ENCODE results near the gene MEGF11.
A peak's percentile ranks its signal among the peaks of the same experiment; 100 is the strongest.
"Not testable (repeated sequence)": the region's sequence is repeated elsewhere in the genome, so short reads cannot be mapped to it uniquely, and the experiment has no call there.

Gene MEGF11

DNA sequence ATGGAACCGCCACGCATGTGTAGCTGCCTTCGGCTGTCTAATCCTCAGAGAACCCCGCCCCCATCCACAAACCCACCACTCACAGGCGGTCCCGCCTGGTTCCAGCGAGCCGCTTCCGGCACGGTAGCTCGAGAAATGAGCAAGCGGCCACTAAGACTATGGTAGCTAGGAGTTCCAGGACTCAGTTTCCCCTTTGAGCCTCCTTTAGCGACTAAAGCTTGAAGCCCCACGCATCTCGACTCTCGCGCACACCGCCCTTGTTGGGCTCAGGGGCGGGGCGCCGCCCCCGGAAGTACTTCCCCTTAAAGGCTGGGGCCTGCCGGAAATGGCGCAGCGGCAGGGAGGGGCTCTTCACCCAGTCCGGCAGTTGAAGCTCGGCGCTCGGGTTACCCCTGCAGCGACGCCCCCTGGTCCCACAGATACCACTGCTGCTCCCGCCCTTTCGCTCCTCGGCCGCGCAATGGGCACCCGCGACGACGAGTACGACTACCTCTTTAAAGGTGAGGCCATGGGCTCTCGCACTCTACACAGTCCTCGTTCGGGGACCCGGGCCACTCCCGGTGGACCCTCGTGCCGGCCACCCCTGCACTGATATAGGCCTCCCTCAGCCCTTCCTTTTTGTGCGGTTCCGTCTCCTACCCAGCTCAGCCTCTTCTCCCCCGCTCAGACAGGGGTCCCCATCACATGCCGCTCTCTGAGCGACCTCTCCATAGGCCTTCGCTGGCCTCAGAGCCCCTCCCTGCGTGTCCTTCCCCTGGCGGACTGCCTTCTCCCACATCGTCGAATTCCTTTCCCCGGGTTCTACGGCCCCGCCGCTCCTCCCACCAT lies 384.2 kb downstream of the MEGF11 start, which contains the start of gene RAB11A:
RAB11A (plus strand) TSS at position 366 of the 828 bp plus-strand sequence; CDS start at position 461, 95 bp downstream.
- peak; percentile 91 for DNase-seq

GRCh38 chr15:65868546-65869125 lies 384.9 kb downstream of the MEGF11 start:
- no peak for DNase-seq

- DNase-seq: not testable (repeated sequence)
Observed at GRCh38 chr15:65867933-65868332, 385.6 kb downstream of the MEGF11 start.

- DNase-seq: no peak
Observed at GRCh38 chr15:65867244-65867643, 386.3 kb downstream of the MEGF11 start.

DNA sequence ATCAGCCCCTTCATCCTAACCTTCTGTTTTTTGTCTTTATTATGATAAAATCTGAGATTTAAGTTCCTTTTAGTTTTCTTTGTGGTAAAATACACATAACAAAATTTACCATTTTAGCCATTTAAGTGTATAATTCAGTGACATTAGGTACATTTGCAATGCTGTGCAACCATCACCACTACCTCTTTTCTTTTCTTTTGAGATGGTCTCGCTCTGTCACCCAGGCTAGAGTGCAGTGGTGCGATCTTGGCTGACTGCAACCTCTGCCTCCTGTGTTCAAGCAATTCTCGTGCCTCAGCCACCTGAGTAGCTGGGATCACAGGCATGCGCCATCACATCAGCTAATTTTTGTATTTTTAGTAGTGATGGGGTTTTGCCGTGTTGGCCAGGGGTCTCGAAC lies 390.4 kb downstream of the MEGF11 start:
- no peak for DNase-seq

GRCh38 chr15:65862682-65863081 lies 390.9 kb downstream of the MEGF11 start:
- DNase-seq: peak; percentile 46

- DNase-seq: no peak
Observed at GRCh38 chr15:65857718-65858402, 395.7 kb downstream of the MEGF11 start.

GRCh38 chr15:65856821-65857455 lies 396.6 kb downstream of the MEGF11 start:
- peak; percentile 79 for DNase-seq

- no peak for DNase-seq
Observed at GRCh38 chr15:65851981-65852380, 401.6 kb downstream of the MEGF11 start.

- DNase-seq: no peak
Observed at GRCh38 chr15:65847989-65848388, 405.6 kb downstream of the MEGF11 start.

- no peak for DNase-seq
Observed at GRCh38 chr15:65845826-65846519, 407.6 kb downstream of the MEGF11 start.
